Left colon (tissue), 2 donors: ENCODE measurements around the gene GNPTAB. TPM values are rescaled to one million over a fixed set of nuclear protein-coding genes. Genes with fewer than 3 reads are reported as not detected.

Experiments used
- ATAC-seq: fragments of 200-7000 bp; cut with Tn5 transposase; one replicate; pipeline ENCODE4 v1.9.1; 2020; ENCODE audit warnings: mild to moderate bottlenecking, moderate library complexity
- DNase-seq, 2 donors: peaks; one replicate each; pipeline ENCODE4 v3.0.0-alpha.2; 2020
- intact Hi-C, 2 donors: fragments of 100-400 bp; cut with DNase I in 1 of 2; cut with micrococcal nuclease in 1 of 2; formaldehyde crosslinking; loops; one replicate each; pipeline versions ENCODE4 v1.11.2 to v1.14.0; 2022; cut with DNase I, micrococcal nuclease
- total RNA-seq, 2 donors: library from RNA; stranded (reverse); fragmentation: NEBNext Ultra II Directional; extraction: Animal tissue kit (Norgen Biotek cat#: 25700); gene quantifications; one replicate each; pipeline ENCODE4 v1.2.1, GENCODE V29; 2021
- donor health status: DM: no; HTN: no; CAD: no.
- donor health status: DM: yes; HTN: yes; CAD: no.

GNPTAB gene
- total RNA-seq, 2 donors from 2014 or later = 90.2 to 95.1 TPM

DNA sequence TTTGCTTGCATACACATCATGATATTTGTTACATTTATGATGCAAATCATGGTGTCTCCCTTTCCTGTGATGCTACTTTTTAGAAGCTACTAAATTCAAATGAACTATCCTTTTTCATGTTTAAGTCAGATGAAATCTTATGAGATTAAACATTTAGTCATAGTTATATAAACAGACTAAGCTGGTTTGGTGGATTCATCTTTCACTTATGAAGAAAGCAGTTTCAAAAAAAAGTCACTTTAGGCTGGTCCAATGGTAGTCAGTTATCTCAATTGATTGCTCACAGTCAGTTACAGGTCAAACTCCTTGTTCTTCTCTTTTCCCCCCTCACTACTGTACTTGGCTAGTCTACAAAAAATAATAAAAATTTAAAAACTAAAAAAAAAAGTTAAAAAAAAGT lies 111.2 kb downstream of the GNPTAB start:
- DNase-seq (no peak), ATAC-seq (peak; percentile 9)
- intact Hi-C loops = no loop called here

DNA sequence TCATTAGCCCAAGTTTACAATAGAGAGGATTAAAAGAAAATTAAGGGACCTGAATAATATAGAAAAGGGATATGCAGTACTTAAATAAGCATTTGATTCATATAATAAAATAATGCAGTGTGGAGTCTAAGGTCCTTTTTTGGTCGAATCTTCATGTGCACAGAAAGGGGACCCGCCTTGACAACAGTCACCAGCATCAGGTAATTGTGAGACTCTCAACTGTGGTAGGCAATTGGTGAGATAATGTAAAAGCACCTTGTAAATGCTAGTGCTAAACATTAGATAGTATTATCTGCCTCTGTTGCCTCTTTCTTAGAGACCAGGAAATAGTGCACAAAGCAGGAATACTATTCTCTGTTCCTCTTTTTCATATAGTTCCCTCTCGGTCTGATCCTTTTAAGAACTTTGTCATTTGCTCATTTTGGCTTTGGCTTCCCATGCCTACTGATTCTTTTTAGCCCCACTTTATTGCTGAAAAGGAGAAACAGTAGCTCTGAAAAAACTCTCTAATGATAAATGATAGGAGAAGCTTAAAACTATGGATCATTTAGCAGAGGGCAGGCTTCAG lies 115.8 kb downstream of the GNPTAB start:
- ATAC-seq = peak; percentile 35
- DNase-seq = no peak
- intact Hi-C loops = no loop called here

DNA sequence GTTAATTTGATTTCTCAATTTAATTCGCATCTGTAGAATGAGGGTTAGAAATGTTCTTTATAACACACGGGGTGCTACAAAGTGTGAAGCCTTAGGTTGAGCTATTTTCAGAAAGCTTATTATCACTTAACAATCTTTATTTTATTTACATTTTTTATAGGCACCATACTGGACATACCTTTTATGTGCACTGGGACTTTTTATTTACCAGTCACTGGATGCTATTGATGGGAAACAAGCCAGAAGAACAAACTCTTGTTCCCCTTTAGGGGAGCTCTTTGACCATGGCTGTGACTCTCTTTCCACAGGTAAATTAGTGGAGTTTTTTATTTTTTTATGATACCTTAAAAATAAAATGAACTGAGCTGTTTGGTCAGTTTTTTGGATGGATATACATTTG lies 116.8 kb downstream of the GNPTAB start:
- ATAC-seq (peak; percentile 44), DNase-seq (no peak)
- intact Hi-C loops = no loop called here

DNA sequence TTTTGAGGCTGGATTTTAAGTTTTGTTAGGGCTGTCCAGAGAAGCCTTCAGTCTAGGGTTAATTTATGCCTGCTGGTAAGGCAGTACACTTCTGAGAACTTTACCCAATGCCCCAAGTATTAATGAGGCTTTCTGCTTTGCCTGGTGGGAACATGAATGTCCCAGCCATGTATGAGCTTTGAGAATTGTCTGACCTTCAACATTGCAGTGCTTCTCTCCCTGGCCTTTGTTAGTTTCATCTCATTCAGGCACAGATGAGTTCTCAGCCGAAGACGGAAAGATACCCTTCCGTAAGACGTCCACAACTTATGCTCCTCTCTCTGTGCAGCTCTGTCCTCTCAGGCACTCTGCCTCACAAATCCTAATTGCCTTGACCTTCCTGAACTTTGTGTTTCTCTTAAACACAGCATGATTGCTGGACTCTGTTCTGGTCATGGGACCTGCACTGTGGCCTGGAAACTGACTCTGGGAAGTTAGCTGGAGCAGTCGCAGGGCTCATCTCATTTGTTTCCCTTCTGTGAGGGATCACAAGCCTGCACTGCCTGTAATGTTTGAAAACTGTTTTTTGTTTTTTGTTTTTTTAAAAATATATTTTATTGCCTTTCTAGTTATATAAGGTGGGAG lies 117.6 kb downstream of the GNPTAB start:
- intact Hi-C loops = no loop called here
- peak; percentile 40 to 77 for DNase-seq
- ATAC-seq = peak; percentile 88

DNA sequence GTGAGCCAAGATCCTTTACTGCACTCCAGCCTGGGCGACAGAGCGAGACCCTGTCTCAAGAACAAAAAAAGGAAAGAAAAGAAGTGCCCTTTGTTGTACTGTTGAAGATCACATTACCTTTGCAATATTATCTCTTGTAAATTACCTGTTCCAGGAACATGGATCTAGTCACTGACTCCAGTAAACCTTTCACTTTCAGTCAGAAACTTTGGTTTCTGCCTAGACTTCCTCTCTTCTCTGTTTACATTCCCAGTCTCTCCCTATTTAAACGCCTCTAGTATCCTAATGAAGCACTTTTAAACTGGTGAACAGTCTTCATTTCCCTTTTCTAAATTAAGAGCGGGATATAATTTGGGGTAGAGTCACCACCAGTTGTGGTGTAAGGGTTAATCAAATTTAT lies 120.5 kb downstream of the GNPTAB start:
- no peak for DNase-seq
- ATAC-seq = peak; percentile 20
- intact Hi-C loops = no loop called here

DNA sequence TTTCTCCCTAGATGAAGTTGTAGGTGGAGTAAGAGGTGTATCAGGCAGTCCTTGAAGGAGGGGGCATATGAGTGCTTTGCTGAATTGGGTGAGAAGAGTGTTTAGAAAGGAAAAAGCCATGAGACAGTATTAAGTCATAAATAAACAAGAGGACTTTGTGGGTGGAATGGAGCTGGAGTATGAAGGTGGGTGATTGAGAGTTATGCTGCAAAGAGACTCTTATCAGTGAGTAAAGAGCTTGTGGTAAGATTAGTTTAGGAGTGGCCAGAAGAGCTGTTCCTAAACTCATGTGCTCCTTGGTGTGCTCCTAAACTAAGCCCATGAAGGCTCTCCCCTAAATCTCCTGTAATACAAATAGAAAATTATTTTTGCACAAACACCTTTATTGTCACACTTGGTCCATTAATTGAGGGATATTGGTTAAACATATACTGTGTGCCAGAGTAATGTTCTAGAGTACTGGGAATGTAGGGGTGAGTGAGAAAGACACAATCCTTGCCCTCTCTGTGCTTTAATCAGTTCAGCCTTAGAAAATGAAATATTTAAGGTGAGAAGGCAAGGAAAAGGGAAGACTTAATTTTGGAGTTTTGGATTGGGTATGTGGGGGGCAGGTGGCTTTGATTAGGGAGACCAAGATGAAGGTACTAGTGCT lies 123.5 kb downstream of the GNPTAB start:
- DNase-seq = no peak
- intact Hi-C loops = no loop called here
- peak; percentile 40 for ATAC-seq

DNA sequence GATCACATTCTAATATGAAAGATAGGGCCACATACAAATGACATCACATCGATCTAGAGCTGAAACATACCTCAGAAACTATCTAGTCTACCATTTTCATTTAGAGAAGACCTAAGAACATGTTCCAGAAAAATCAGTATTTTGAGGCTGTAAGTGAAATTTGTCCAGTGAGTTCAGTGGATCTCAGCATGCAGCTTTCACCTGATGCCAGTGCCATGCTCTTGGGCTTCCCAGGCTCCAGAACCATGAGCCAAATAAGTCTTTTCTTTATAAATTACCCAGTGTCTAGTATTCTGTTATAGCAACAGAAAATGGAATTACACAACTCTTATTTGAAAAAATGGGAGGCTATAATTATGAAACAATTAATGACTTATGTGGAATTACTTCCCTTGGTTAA lies 124.4 kb downstream of the GNPTAB start:
- no peak for ATAC-seq
- intact Hi-C loops = no loop called here
- no peak for DNase-seq

DNA sequence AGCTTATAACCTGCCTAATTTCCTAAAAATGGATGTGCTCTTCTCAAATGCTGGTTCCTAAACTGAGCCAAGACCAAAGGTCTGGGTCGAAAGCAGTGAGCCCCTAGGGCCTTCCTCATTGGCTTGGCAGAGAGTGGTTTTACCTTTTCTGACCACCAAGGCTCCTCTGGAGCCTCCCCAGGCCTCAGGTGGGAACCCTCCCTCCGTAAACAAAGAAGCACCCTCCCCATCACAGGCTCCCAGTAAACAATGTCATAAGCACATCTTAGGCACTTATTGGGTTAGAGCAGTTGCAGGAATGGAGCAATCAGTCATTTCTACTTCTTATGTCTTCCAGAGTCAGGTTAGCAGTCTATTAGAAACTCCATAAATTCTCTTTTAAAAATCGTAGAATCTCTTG lies 127.3 kb downstream of the GNPTAB start:
- DNase-seq = no peak
- intact Hi-C loops = no loop called here
- ATAC-seq = no peak

DNA sequence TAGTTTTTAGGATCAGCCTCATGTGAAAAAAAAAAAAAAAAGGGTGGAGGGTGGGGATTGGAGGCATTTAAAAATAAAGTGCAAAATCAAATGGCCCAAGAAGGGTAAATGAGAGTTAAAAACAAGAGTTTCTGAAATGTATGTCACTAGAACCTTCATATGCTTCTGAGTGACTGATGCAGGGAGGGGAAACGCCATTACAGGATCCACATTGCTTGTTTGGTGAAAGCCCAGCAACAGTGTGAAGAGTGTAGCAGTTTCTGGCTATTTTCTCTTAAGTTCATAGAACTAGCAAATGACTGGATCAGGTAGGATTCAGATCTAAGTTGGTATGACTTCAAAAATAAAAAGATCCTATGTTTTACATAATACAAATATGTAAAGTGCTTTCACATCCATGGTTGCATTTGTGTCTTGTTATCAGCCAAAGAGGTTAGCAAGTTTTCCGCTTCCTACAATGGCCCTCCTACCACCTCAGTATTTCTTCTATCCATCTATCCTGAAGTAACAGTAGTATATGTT lies 130.4 kb downstream of the GNPTAB start:
- ATAC-seq (no peak), DNase-seq (no peak)
- intact Hi-C loops = no loop called here

DNA sequence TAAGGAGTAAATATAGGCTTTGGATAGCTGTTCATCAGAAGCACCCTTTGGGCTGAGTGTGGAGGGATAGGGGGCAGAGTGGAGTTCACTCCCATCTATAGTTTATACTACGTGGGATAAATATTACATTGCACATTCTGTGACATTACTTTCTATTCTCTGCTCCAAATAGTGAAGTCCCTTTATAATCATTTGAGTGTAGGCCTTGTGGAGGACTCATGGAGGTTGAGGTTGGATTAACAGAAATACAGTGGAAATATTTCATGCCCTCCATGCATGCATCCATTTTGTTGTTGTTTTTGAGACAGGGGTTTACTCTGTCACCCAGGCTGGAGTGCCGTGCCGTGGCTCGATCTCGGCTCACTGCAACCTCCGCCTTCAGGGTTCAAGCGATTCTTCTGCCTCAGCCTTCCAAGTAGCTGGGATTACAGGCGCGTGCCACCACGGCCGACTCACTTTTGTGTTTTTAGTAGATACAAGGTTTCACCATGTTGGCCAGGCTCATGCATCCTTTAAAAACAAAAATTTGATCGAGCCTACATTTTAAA lies 131.9 kb downstream of the GNPTAB start:
- no peak for DNase-seq
- peak; percentile 13 for ATAC-seq
- intact Hi-C loops = no loop called here

DNA sequence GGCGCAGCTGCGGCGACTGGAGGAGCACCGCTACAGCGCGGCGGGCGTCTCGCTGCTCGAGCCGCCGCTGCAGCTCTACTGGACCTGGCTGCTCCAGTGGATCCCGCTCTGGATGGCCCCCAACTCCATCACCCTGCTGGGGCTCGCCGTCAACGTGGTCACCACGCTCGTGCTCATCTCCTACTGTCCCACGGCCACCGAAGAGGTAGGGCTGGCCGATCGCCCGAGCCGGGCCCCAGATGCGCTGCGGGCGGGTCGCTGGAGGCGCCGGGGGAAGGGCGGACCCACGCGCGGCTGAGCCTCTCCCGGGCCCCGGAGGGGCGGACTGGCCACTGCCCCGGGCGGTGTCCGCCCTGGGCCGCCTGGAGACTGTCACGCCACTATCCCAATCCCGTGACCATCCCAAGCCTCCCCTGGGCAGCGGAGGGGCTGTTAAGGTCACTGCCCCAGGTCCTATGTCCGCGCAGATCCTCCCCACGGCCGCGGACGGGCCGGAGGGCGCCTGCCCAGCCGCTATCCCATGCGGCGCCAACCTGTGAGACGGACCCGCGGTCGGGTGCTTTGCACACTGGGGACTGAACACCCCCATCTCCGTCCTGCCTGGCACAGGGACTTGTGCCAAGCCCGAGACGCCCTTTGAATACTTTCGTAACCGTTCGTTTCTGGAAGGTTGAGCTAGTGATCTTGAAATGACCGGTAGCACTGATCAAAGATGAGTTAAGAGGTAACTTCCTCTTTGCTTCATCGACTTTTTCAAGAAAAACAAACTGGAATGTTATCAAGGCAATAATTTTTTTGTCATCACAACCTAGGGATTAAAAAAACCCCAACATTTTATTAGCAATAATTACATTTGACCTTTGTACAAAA lies 132.6 kb downstream of the GNPTAB start:
- intact Hi-C loops = no loop called here
- peak; percentile 61 to 65 for DNase-seq
- peak; percentile 63 for ATAC-seq

DNA sequence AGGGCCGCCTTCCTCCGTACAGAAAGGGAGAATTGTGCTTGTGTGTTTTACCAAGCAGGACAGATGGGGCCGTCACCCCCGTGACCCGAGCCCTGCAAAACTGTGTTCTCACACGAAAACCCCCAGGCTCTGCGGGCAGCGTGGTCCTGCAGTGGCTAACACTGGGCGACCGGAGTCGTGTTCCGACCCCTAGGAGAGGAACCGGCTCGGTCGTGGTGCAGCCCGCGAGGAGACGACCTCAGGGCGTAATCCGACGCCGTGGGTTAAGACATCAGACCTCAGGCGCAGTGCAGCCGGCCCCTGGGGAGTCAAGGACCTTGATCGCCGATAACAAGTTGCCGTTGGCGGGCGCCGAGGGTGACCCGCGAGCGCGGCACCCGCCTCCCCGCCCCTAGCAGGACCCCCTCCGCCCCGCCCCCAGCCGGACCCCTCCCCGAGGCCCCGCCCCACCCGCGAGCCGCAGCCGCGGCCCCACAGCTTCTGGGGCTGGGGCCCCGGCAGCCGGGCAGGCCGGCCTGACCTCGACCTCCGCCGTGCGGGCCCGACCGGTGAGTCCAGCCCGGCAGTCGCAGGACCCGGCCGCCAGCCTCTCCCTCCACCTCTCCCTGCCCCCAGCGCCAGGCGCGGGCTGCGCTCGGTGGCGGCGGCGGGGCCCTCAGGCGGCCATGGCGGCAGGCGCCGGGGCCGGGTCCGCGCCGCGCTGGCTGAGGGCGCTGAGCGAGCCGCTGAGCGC lies 133.4 kb downstream of the GNPTAB start, which contains the start of gene CHPT1:
TSS of gene CHPT1 (plus strand) at position 444 of the 733 bp plus-strand sequence. CDS start at position 666, 222 bp downstream.
- intact Hi-C loops = no loop called here
- DNase-seq = peak; percentile 78 to 83
- ATAC-seq = peak; percentile 63

DNA sequence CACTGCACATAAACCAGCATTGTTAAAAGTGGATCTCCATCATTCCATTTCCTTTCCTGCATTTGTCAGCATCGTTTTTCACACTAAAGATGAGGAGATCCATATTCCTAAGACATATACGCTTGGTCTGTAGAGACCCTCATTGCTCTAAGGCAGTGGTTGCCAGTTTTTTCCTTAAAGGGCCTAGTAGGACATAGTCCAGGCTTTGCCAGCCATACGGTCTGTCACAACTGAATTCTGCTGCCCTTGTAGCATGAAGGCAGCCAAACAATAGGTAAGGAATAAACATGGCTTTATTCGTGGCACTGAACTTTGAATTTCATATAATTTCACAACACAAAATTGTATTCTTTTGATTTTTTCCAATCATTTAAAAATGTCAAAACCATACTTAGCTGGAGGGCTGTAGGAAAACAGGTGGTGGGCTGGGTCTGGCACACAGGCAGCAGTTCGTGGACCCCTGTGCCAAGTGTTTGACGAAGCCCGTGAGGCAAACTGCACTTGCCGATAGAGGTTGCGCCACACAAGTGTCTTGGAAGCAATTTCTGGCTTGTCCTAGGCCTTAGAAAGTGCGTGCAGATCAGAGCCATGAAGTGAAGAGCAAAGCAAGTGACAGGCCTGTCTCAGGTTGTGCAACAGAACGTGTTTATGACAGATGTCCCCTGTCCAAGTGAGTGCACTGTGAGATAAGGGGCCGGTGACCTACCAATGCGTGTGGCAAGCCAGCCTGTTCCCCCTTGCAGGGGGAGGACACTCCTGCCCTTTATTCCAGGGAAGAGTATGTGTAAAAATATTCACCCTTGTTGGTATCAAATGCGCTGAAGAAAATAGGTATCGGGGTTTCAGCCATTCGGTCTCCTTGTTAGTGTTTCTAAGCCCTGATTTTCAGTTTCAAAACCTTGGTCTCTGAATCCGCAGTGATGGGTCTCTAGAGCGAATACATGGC lies 134.2 kb downstream of the GNPTAB start:
- ATAC-seq (peak; percentile 54), DNase-seq (peak; percentile 40 to 68)
- intact Hi-C loops = no loop called here

DNA sequence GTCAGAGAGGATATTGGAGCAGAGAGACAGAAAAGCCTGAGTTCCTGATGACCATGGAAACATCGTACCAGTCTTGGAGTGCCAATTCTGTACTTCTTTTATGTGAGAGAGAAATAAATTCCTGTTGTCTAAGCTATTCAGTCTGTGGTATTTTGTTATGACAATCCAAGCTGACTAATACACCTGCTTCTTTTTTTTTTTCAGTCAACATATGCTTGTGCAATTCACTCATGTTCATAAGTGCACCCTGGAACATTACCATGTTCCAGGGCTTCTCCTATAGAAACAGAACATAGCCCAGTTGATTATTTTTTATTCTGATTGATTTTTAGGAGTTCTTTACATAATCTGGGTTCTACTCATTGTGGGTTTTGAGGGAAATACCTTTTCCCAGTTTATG lies 135.1 kb downstream of the GNPTAB start:
- ATAC-seq (no peak), DNase-seq (no peak)
- intact Hi-C loops = no loop called here
